Stimulated activated CD8-positive, alpha-beta memory T cell treated with anti-CD3 and anti-CD28 coated beads, Interleukin-15, amount 100 ng/mL, for 1 hour (primary cell): Measurements from ENCODE around the gene TTLL12.
"Not testable (repeated sequence)": the region's sequence is repeated elsewhere in the genome, so short reads cannot be mapped to it uniquely, and the experiment has no call there.

Experiments
- DNase-seq: peaks from one replicate; pipeline ENCODE4 v3.0.0-alpha.2; 2020; ENCODE audit warnings: low read depth

TTLL12 gene

GRCh38 chr22:43153899-43154298, 33.0 kb downstream of the TTLL12 start:
- no peak for DNase-seq

GRCh38 chr22:43152357-43153071, 34.4 kb downstream of the TTLL12 start:
- peak; percentile 24 for DNase-seq

GRCh38 chr22:43152003-43152356, 35.0 kb downstream of the TTLL12 start:
- no peak for DNase-seq

GRCh38 chr22:43151251-43152002, 35.5 kb downstream of the TTLL12 start, which contains the start of gene TSPO:
TSPO (plus strand) TSS chr22:43151559; CDS start chr22:43159239, 7,680 bp downstream.
- peak; percentile 35 for DNase-seq

- DNase-seq: no peak
Measured at GRCh38 chr22:43150731-43151206, 36.2 kb downstream of the TTLL12 start.

- no peak for DNase-seq
Measured at GRCh38 chr22:43148581-43148980, 38.4 kb downstream of the TTLL12 start.

GRCh38 chr22:43147821-43148220, 39.1 kb downstream of the TTLL12 start:
- no peak for DNase-seq

GRCh38 chr22:43146332-43146731, 40.6 kb downstream of the TTLL12 start:
- DNase-seq: not testable (repeated sequence)

- DNase-seq: not testable (repeated sequence)
Measured at GRCh38 chr22:43145371-43145770, 41.6 kb downstream of the TTLL12 start.

- no peak for DNase-seq
Measured at GRCh38 chr22:43144949-43145348, 42.0 kb downstream of the TTLL12 start.

GRCh38 chr22:43142880-43143562, 43.9 kb downstream of the TTLL12 start, which contains the start of gene MCAT:
MCAT (minus strand) TSS chr22:43143398; CDS start chr22:43143348, 50 bp downstream.
- DNase-seq: peak; percentile 41

- DNase-seq: no peak
Measured at GRCh38 chr22:43136801-43137200, 50.1 kb downstream of the TTLL12 start.

- DNase-seq: no peak
Measured at GRCh38 chr22:43136255-43136654, 50.7 kb downstream of the TTLL12 start.

- no peak for DNase-seq
Measured at GRCh38 chr22:43135565-43135964, 51.4 kb downstream of the TTLL12 start.

GRCh38 chr22:43134553-43134952, 52.4 kb downstream of the TTLL12 start:
- DNase-seq: no peak

- no peak for DNase-seq
Measured at GRCh38 chr22:43133401-43133800, 53.5 kb downstream of the TTLL12 start.

GRCh38 chr22:43131773-43132501, 55.0 kb downstream of the TTLL12 start:
- no peak for DNase-seq

- no peak for DNase-seq
Measured at GRCh38 chr22:43129426-43130425, 57.2 kb downstream of the TTLL12 start.

GRCh38 chr22:43128928-43129424, 58.0 kb downstream of the TTLL12 start:
- no peak for DNase-seq

GRCh38 chr22:43128116-43128515, 58.8 kb downstream of the TTLL12 start:
- DNase-seq: no peak
